CD4-positive, alpha-beta T cell treated with Interleukin-1 beta for 1 hour (primary cell): Measurements from ENCODE around the gene HELQ.

Experiments used
- DNase-seq, 2 donors: peaks; one replicate each; pipeline ENCODE4 v3.0.0-alpha.2; 2020 to 2022

Gene HELQ

DNA sequence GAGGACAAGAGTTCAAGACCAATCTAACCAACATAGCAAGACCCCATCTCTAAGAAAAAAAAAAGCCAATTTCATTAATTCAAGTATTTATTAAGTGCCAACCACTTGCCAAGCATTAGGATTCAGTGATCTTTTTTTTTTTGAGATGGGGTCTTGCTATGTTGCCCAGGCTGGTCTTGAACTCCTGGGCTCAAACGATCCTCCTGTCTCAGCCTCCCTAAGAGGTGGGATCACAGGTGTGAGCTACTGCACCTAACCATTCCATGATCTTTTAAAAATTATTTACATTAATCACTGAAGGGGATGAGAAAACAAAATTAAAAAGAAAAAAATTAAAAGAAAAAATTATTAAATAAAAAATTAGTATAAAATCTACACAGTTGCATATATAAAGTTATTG, 24.4 kb downstream of the HELQ start:
- no peak for DNase-seq

DNA sequence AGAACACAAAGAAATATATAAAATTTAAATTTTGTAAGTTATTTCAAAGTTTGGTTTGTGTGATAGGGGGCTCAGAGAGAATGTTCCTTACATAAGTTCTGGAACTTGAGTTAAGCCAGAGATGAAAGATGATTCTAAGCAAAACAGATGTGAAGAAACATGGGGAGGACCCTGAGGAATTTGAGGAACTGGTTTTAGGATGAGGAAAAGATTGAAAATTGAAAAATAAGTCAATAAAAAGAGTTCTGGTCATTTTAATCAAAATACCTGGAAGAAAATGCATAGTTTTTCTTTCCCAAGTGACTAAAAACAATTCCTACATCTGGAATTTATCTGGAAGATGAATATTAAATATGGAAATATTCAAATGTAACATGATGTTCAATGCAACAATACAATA, 37.4 kb downstream of the HELQ start:
- no peak for DNase-seq

DNA sequence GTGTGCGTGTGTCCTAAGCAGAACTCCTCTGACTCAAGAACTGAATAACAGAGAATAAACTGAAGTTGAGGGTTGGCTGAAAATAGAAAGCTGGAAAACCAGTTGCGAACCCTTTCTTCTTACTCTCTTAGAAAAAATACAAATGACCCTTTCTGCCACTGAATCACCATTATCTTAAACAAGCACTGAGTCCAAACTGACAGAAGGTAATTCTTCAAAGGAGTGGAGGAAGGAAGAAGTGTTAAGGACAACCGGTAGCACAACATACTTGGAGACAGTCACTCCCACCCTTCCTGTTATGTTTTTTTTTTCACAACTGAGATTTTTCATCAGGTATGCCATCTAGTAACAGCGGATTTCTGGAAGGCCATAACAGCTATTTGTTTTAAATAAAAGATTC, 38.1 kb downstream of the HELQ start:
- DNase-seq, result no peak

DNA sequence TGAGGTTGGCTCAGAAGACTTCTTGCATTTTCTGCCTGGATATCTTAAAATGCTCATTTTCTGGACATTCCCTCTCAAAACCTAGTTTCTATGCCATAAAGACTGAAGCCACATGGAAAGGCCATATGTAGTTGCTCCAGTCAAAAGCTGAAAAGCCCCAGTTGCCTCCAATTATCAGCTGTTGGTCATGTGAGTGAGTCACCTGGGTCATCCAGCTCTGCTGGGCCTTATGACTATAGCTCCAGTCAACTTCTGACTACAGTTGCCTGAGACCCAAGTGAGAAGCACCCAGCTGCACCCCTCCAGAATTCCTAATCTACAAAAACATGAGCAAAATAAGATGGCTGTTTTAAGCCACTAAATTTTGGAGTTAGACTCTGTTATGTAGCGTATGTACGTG, 41.9 kb downstream of the HELQ start:
- no peak for DNase-seq

DNA sequence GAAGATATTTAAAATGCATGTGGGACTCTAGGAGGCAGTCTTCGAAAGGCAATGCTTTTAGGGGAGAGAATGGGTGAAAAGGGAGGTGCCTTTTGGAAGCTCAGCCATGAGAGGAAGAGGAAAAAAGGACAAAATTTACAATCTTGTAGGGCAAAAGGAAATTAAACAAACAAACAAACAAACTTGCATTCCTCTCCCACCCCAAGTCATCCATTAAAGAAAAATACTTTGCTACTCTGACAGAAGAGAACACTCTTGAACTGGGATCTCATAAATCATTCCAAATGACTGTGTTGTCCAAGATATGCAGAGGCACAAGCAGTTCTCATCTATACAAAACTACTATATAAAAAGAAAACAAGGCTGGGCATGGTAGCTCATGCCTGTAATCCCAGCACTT, 46.7 kb downstream of the HELQ start:
- no peak for DNase-seq

DNA sequence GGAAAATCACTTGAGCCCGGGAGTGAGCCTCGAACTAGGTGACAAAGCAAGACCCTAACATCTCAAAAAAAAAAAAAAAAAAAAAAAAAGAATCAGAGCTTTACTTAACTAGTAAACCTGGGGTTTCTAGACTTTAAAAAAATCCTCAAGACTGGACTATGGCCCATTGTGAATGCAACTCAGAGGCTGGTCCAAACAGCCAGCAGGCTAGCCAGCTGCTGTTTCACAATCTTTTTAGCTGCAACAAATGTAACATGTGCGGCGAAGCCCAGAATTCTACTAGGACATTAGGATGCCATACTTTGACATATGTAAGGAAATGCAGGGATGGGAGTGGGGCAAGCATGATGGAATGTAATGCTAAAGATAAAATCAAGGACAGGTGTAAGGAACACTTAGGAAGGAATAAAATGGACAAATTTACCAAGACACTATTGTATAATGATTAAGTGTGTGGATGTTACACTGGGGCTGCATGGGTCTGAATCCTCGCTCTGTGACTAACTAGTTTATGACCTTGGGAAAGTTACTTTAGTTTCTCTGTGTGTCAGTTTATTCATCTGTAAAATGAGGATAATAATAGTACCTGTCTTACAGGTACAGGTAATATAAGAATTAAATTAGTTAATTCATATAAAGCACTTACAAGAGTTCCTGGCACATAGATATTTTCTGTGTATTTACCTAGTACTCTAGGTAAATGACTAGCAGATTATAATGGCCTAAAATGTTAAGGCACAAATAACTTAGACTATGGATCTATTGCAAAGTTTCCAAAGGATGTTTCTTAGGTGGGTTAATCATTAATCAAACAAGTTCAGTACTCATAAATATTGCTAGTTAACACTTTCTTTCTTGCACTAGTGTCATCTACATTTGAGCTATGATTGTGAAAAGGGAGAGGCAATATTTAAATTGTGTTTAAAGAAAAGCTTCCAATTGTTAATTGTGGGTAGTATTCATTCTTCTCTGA, 49.5 kb downstream of the HELQ start:
- no peak for DNase-seq

DNA sequence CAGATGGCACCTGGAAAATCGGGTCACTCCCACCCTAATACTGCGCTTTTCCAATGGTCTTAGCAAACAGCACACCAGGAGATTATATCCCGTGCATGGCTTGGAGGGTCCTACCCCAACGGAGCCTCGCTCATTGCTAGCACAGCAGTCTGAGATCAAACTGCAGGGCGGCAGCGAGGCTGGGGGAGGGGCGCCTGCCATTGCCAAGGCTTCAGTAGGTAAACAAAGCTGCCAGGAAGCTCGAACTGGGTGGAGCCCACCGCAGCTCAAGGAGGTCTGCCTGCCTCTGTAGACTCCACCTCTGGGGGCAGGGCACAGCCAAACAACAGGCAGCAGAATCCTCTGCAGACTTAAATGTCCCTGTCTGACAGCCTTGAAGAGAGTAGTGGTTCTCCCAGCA, 57.5 kb downstream of the HELQ start:
- peak in 1 of 2 donors; percentile 17 for DNase-seq

DNA sequence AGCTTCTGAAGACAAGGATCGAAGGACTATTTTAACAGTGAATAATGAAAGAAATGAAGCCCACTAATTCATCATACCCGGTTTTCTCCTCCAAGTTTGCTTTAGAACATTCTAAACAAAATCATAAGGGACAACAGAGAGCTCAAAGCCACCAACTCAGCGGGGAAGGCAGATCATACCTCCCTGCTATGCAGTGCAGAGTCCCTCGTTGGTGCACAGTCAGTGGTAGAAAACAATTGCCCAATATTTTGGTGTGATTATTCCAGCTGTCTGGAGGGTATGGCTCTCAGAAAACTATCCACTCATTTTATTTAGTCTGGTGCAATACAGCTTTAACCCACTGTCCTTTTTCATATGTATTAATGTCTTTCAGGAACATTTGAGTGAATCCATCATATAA, 61.7 kb downstream of the HELQ start:
- DNase-seq, result no peak

DNA sequence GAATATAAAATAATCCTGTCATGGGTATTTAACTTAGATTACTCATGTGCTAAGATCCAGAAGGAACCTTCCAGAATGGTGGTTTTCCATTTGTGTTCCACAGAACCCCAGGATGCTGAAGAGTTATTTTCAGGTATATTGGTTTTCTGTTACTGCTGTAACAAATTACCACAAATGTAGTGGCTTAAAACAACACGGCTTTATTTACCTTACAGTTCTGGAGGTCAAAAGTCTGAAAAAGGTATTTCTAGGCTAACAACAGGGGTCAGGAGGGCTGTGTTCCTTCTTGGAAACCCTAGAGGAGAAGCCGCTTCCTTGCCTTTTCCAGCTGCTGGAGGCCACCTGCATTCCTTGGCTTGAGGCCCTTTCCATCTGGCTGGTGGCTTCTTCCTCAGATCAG, 63.1 kb downstream of the HELQ start:
- DNase-seq, result no peak

DNA sequence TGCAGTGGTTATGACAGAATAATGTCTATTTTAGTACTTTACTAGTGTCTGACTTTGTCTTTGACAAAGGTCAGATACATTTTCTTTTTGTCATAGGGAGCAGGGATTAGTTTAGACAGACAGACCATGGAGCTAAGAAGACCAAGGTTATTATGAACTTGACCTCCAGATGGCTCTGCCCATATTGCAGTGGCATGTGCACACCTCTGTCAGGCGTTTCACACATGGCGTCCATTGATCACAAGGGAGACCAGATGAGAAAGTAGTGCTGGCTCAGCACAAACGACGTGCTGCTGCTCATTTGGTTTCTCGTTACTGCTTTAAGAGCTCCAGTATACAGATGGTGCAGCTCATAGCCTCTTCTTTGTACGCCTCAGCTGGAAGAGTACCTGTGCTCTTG, 64.7 kb downstream of the HELQ start:
- no peak for DNase-seq

DNA sequence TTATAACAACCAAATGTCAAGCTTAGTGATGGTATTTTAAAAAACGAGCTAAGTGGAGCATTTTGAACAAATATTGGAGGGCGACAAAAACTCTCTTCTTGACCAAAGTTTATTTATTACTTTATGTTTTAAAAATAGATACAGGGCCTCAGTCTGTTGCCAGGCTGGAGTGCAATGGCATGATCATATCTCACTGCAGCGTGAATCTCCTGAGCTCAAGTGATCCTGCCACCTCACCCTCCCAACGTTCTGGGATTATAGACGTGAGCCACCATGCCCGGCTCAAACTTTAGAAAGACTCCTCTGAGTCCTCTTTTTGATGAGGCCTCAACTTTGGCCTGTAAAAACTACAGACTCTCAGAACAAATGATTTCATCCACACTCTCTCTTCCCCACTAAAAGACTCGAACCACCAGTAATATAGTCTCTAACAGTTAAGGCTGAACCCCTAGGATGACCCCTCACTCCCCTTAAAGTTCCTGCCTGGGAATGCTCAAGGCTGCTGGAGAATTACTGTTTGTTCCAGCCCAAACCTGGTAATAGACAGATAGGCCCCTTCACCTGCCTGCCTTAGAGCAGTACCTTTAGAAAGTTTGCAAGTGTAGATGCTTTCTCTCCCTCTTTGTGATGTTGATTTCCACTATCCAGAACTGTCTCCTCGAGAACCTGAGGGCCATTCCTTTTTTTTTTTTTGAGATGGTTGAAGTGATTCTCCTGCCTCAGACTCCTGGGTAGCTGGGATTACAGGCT, 65.7 kb downstream of the HELQ start:
- no peak for DNase-seq

DNA sequence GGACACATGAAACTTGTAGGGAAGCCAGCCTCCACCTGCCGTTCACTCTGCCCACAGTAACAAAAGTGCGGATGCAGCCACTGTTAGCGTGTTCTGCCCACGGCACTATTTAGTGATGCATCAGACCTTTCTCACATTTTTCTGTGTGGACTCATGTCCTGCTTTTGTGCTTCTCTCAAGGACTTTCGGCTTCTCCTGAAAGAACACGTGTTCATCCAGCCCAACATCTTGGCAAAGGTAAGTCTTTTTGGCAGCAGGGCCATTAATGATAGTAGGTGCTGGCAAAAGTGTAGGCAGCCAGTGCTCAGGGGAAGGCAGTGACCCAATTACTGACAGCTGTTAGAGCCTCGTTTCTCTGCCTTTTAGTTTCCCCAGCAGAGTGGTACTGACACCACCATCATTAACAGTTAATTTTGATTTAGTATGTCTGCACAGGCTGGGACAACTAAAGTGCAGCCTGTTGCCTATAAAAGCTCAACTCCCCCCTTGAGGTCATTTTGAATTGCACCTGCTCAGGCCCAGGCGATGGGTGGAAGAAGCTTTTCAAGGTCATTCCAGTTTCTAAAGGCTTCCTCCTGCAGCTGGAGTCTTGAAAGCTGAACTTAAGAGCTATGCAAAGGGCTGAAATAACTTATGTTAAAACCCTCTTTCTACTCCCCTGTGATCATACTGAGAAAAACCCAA, 66.4 kb downstream of the HELQ start:
- DNase-seq, result no peak

DNA sequence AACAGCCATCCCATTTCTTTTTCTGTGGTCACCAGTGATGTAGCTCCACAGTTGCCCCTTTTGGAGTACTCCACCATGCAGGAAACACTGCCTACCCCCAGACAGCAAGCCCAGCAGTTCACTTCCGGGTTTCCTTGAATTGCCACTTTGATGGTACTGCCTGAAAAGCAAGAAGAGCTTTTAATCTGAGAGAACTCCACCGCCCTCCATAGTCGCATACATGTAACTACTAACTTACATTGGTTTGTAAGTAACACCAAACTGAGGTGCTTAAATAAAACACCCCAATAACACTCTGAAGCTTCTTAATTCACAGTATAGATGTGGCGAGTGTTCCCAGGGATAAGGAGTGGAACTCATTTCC, 67.3 kb downstream of the HELQ start:
- peak; percentile 23 to 46 for DNase-seq

DNA sequence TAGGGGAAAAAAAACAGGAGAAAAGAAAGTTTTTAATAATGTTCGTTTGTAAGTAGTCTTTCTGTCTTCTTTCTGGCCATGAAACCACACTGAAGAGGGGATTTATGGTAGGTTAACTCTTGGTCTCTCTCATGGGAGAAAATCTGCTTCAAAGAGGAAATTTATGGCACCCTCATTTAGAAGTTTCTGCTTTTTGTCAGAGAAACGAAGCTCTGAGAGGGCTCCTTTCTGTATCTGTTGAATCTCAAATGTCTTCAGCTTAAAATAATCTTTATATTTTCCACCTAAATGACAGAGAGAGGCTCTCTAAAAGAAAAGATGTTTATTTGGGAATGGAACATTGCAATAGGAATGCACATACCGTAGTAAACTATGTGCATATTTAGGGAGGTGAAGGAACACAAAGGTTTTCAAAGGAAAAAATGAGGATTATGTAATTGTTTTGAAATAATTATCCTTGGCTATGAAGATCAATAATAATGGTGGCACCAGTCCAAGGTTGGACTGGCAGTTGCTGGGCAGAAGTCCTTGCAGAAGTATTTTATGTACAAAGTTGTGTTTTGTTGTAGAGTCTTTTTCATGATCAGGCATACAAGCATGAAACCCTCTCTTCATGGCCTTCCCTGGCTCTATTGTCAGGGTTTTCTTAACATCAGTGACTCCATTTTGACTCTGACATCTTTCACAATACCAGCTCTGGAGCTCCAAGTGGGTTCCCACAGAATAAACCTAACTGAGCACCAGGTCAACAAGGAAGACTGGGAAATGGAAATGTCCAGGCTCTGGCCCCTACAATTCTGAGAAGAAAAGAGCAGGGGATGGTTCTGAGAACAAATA, 67.9 kb downstream of the HELQ start:
- no peak for DNase-seq

DNA sequence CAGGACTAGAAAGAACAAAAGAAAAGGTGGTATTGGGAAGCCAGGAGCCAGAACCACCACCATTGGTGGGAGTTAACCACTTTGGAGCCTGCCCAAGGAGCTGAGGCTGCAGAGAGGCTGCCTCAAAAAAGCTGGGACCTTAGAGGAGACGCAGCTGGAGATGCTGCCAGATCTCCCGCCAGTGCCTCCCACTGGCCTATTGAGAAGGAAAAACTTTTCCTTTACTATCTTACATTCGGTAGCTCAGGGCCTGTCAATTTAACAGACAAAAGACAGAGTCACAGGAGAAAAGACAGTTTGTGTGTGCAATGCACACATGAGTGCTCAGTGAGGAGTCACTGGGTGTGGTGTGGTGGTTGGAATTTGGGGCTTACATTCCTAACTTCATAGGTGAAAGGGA, 68.6 kb downstream of the HELQ start:
- no peak for DNase-seq

DNA sequence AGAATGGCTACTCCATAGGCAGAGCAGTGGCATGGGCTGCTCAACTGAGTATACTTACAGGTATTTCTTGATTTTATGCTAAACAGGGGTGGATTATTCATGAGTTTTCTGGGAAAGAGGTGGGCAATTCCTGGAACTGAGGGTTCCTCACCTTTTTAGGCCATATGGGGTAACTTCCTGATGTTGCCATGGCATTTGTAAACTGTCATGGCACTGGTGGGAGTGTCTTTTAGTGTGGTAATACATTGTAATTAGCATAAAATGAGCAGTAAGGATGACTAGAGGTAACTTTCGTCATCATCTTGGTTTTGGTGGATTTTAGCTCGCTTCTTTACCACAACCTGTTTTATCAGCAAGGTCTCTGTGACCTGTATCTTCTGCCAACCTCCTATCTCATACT, 72.8 kb downstream of the HELQ start:
- no peak for DNase-seq

DNA sequence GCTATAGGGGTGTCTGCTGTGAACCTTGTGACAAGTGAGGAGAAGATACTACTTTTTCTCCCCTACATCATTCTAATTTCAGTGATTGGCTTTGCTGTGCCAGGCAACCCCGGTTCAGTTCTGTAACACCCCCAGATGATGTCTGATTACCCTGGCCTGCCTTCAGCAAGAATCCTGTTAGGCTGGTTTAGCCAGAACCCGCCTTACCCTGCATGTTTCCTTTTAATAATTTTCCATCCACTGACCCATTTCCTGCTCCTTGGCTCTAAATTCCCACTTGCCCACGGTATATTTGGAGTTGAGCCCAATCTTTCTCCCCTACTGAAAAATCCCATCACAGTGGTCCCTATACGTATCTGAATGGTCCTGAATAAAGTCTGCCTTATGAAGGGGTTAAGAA, 74.5 kb downstream of the HELQ start:
- no peak for DNase-seq

DNA sequence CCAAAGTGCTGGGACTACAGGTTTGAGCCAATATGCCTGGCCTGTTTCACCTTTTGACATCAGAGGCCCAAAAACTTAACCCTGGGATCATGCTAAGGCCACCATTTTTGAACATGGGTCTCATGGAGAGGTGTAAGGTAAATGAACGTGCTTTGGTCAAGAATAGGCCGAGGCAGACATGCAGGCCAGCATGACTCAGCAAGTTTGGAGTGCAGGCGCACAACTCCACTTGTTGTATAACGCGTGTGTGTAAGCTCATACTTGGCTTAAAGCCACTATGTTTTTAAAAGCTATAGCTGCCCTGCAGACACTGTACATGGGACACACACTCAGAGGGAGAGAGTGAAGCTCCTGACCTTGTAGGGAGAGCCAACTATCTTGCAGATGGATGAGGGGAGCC, 77.2 kb downstream of the HELQ start:
- peak in 1 of 2 donors; percentile 22 for DNase-seq

DNA sequence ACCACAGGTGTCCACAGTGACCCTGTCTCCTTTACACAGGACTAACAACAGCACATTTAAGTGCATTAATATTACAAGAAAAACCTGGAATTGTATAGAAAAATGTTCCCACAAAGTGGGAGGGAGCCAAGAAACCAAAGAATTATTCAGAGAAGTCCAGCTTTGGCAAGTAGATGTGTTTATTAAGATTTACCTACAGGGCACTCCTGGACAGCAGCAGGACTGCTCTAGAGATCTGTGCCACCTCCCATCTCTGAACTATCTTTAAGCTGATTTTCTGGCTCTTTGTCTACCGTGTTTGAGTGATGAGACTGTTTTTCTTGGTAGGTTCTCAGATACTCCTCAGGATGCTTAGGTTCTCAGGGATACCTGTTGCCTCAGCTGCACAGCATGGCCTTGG, 82.7 kb downstream of the HELQ start:
- DNase-seq, result no peak

DNA sequence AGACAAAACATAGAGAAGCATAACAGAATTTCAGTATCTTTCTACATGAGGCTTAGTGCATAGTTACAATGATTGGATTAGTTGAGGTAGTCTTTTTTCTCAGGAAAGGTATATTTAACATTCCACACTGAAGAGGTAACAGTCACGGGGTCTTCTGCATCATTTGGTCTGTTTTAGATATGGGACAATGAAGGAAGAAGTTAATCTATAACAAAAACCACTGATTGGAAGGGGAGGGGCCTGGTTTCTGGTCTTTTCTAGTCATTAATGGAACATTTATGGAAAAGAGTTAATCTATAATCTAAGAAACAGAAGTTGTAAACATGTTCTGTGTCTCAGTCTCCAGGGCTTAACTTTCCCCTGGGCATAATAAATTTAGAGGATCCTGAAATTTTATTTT, 83.7 kb downstream of the HELQ start:
- DNase-seq, result no peak

DNA sequence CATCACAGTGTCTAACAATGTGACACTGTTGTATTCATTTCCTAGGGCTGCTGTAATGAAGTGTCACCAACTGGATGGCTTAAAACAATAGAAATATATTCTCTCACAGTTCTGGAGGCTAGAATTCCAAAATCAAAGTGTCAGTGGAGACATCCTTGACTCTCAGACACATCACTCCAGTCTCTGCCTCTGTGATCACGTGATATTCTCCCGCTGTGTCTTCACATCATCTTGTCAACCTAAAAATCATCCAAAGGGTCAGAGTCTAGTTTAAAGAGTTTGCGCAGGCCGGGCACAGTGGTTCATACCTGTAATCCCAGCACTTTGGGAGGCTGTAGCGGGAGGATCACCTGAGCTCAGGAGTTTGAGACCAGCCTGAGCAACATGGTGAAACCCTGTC, 84.4 kb downstream of the HELQ start:
- no peak for DNase-seq

DNA sequence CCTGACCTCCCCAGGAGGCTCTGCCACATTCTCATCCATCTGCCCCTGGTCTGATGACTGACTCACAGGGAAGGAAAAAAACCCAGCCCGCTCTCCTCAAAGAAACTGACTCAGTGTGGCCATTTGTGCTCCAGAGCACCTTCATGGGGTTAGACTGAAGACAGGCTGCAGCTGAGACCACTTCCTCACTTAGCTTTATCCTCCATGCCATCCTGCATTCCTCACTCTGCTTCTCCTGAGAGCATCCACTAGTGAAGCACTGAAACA, 85.0 kb downstream of the HELQ start:
- DNase-seq, result no peak
